Muscle layer of duodenum (tissue), 2 donors: ENCODE measurements around the gene VASP.

Experiments
- H3K27ac ChIP-seq: one replicate; pipeline ENCODE4 v1.7.0; 2013; ENCODE audit warnings: mild to moderate bottlenecking, low read length
- H3K27me3 ChIP-seq: one replicate; pipeline ENCODE4 v1.7.0; 2013; ENCODE audit warnings: low read depth, mild to moderate bottlenecking, control low read depth, low read length
- H3K36me3 ChIP-seq, 2 donors: one replicate each; pipeline ENCODE4 v1.7.0; 2013; ENCODE audit warnings: low read length in 2 of 2, control low read depth in 1 of 2, mild to moderate bottlenecking in 1 of 2; ENCODE audit not compliant: insufficient read depth in 2 of 2, control insufficient read depth in 1 of 2
- H3K4me1 ChIP-seq, 2 donors: one replicate each; pipeline ENCODE4 v1.7.0; 2013; ENCODE audit warnings: low read length in 2 of 2, mild to moderate bottlenecking in 2 of 2, control low read depth in 1 of 2, moderate library complexity in 1 of 2; ENCODE audit not compliant: insufficient read depth in 2 of 2, control insufficient read depth in 1 of 2
- H3K4me3 ChIP-seq, 2 donors: one replicate each; pipeline ENCODE4 v1.7.0; 2013; ENCODE audit warnings: low read length in 2 of 2, low read depth in 1 of 2, mild to moderate bottlenecking in 1 of 2
- H3K9me3 ChIP-seq, 2 donors: one replicate each; pipeline ENCODE4 v1.7.0; 2013; ENCODE audit warnings: low read length in 2 of 2, control low read depth in 1 of 2, mild to moderate bottlenecking in 1 of 2; ENCODE audit not compliant: control insufficient read depth in 1 of 2
- donor health status: healthy.

The VASP gene

DNA sequence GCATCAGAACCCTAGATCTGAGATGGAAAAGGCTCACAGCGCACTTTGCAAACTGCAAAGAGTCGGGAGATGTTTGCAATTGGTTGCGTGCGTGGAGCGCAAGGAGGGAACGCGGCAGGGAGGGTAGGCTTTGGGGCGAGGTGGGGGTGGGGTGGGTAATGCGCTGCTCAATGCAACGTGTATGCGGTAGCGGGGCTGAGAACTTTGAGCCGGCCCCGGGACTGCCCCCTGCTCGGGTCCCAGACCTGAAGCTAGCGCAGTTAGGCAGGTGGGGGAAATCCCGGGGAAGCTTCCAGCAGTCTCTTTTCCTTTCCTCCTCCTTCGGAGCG, 38.5 kb upstream of the VASP start:
- peak overlapping the region; percentile 92 to 95 for H3K4me3 ChIP-seq
- H3K9me3 ChIP-seq: no peaks in the 10 kb centered on the region
- H3K4me1 ChIP-seq: peaks cover 0 to 26% of the 10 kb centered on the region in 2 donors
- H3K27me3 ChIP-seq: no peaks in the 10 kb centered on the region
- H3K27ac ChIP-seq: peak overlapping the region; percentile 90
- H3K36me3 ChIP-seq: peaks cover 15 to 24% of the 10 kb centered on the region in 2 donors

DNA sequence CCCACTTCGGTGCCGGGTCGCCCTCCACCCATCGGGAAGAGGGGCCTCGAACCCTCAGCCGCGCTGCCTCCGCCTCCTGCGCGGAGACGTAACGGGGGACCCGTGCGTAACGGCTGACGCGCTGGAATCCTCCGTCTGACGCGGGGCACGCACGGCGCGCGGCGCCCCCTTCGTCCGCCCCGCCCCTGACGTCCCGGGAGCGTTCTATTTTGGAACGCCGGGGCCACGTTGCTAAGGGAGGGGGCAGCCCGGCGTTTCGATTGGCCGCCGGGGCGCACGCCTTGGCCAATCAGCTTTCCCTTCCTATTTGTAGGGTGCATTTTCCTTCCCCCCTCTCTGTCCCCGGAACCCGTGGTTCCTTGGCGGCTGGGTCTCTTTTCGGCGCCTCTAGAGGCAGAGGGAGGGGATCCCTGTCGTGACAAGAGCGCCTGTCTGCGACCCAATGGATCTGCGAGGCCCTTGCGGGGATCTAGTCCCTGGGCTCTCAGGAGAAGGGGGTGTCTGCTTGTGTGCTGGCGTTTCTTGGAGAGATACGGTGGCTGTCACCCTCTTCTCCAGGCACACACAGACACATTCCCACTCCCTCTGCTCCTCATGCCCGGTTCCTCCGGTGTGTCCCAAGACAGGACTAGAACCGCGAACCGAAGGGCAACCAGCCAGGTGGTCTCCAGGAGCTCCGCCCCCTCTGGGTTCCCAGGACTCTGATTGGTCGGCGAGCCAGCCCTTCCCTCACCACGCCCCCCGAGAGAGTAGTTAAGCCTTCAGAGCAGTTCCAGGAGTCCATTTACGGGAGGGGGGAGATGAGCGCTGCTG, 37.9 kb upstream of the VASP start:
- H3K9me3 ChIP-seq: no peaks in the 10 kb centered on the region
- peaks cover 15 to 24% of the 10 kb centered on the region in 2 donors for H3K36me3 ChIP-seq
- H3K4me3 ChIP-seq: peak overlapping the region; percentile 92 to 95
- H3K4me1 ChIP-seq: peaks cover 0 to 26% of the 10 kb centered on the region in 2 donors
- peak overlapping the region; percentile 95 for H3K27ac ChIP-seq
- no peaks in the 10 kb centered on the region for H3K27me3 ChIP-seq

DNA sequence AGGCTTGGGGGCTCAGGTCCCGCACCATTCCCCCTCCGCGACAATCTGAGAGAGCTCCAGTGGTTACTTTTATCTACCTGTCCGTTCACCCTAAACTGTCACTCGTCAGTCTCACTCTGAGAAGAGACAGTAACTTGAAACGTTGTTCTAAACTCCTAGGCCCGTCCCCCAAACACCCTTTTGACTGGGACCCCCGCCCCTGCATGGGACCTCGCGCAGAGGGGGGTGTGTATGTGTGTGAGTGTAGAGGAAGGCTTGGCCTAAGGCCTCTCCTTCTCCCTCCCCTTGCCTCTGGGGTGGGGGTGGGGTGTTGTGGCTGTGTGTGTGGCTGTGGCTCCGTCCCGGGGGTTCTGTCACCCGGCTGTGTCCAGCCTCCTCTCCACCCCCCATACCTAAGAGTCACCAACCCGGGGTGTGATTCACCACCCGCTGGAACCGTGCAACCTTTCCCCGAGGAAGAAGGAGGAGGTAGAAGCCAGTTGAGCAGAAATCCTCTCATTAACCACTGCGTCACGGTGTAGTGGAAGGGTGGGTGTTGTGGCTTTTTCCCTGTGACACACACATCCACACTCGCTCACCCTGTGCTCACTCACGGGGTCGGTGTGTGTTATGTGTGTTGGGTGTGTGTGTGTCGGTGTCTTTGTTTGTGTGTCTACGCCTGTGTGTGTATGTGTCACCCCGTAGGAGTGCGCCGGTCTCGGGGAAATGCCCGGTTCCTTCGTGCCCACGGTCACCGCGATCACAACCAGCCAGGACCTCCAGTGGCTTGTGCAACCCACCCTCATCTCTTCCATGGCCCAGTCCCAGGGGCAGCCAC, 37.1 kb upstream of the VASP start:
- no peaks in the 10 kb centered on the region for H3K9me3 ChIP-seq
- H3K27ac ChIP-seq: peak overlapping the region; percentile 95
- peak overlapping the region; percentile 92 to 95 for H3K4me3 ChIP-seq
- no peaks in the 10 kb centered on the region for H3K27me3 ChIP-seq
- peaks cover 15 to 24% of the 10 kb centered on the region in 2 donors for H3K36me3 ChIP-seq
- H3K4me1 ChIP-seq: peaks cover 0 to 26% of the 10 kb centered on the region in 2 donors

DNA sequence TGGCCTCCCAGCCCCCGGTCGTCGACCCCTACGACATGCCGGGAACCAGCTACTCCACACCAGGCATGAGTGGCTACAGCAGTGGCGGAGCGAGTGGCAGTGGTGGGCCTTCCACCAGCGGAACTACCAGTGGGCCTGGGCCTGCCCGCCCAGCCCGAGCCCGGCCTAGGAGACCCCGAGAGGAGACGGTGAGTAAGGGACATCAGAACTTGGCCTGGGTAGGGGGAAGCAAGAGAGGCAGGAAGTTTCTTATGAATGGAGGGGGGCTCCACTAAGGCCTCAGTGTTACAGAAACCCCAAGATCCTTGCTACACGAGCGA, 36.6 kb upstream of the VASP start:
- peak overlapping the region; percentile 92 to 95 for H3K4me3 ChIP-seq
- H3K27ac ChIP-seq: no peak overlapping the region

DNA sequence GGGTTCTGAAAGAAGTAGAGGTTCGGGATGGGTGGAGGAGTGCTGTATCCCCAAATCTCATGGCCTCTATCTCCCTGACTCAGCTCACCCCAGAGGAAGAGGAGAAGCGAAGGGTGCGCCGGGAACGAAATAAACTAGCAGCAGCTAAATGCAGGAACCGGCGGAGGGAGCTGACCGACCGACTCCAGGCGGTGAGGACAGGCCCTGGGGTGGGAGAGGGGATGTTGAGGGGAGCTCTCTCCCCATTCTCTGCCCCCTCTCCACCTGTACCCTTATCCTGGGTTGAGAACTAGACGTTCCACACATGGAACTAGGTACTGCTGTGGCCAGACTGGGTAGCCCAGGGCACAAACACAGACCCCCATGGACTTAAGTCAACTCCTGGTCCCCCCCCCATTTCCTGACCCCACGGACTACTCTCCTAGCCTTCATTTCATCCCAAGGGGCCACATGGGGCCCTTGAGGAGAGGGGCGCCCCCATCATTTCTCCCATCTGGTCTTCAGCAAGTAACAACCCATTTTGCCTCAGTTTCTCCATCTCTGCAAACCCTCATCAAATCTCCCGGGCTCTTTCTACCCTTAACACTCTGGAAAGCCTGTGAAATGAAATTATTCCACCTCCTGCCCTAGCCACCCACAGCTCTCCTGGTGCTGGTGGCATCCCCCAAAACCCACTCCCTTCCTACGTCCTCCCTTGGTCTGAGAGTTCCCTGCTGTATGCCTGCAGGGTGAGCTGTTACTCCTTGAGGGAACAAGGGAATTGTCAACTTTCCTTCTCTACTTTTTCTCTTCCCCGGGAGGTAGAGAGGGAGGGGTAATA, 36.0 kb upstream of the VASP start:
- Histone ChIP-seq H3K27ac (no peak overlapping the region), H3K4me1 (peaks cover 0 to 26% of the 10 kb centered on the region in 2 donors), H3K4me3 (peak overlapping the region; percentile 92 to 95), H3K27me3 (no peaks in the 10 kb centered on the region), H3K36me3 (peaks cover 15 to 24% of the 10 kb centered on the region in 2 donors), H3K9me3 (no peaks in the 10 kb centered on the region)

More for the DNA sequence above, 36.6 kb upstream of the VASP start:
- H3K36me3 ChIP-seq: peaks cover 15 to 24% of the 10 kb centered on the region in 2 donors
- H3K27me3 ChIP-seq: no peaks in the 10 kb centered on the region
- no peaks in the 10 kb centered on the region for H3K9me3 ChIP-seq
- H3K4me1 ChIP-seq: peaks cover 0 to 26% of the 10 kb centered on the region in 2 donors

DNA sequence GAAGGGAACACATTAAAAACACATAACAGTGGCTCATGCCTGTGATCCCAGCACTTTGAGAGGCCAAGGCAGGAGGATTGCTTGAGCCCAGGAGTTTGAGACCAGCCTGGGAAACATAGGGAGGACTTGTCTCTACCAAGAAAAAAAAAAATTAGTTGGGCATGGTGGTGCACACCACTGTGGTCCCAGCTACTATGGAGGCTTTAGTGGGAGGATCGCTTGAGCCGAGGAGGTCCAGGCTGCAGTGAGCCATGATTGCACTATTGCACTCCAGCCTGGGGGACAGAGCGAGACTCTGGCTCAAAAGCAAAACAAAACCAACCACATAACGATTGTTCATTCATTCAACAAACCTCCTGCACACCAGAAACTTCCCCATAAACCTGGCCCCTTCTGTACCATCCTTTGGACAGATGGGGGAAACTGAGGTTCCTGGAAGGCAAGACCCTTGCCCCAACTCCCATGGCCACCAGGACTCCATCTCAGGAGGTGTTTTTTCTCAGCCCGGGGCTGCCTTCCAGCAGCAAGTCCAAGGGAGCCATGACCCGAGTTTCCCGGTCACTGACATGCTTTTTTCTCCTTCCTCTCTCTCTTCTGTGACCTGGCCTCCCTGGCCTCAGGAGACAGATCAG, 35.2 kb upstream of the VASP start:
- H3K27me3 ChIP-seq: no peaks in the 10 kb centered on the region
- H3K36me3 ChIP-seq: peaks cover 15 to 24% of the 10 kb centered on the region in 2 donors
- H3K9me3 ChIP-seq: no peaks in the 10 kb centered on the region
- H3K4me1 ChIP-seq: peaks cover 0 to 24% of the 10 kb centered on the region in 2 donors
- no peak overlapping the region for H3K27ac ChIP-seq
- H3K4me3 ChIP-seq: no peak overlapping the region

DNA sequence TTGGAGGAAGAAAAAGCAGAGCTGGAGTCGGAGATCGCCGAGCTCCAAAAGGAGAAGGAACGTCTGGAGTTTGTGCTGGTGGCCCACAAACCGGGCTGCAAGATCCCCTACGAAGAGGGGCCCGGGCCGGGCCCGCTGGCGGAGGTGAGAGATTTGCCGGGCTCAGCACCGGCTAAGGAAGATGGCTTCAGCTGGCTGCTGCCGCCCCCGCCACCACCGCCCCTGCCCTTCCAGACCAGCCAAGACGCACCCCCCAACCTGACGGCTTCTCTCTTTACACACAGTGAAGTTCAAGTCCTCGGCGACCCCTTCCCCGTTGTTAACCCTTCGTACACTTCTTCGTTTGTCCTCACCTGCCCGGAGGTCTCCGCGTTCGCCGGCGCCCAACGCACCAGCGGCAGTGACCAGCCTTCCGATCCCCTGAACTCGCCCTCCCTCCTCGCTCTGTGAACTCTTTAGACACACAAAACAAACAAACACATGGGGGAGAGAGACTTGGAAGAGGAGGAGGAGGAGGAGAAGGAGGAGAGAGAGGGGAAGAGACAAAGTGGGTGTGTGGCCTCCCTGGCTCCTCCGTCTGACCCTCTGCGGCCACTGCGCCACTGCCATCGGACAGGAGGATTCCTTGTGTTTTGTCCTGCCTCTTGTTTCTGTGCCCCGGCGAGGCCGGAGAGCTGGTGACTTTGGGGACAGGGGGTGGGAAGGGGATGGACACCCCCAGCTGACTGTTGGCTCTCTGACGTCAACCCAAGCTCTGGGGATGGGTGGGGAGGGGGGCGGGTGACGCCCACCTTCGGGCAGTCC, 34.5 kb upstream of the VASP start:
- Histone ChIP-seq H3K9me3 (no peaks in the 10 kb centered on the region), H3K27ac (no peak overlapping the region), H3K4me1 (peaks cover 0 to 20% of the 10 kb centered on the region in 2 donors), H3K36me3 (peaks cover 12 to 24% of the 10 kb centered on the region in 2 donors), H3K4me3 (no peak overlapping the region), H3K27me3 (no peaks in the 10 kb centered on the region)

DNA sequence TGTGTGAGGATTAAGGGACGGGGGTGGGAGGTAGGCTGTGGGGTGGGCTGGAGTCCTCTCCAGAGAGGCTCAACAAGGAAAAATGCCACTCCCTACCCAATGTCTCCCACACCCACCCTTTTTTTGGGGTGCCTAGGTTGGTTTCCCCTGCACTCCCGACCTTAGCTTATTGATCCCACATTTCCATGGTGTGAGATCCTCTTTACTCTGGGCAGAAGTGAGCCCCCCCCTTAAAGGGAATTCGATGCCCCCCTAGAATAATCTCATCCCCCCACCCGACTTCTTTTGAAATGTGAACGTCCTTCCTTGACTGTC, 34.0 kb upstream of the VASP start:
- no peaks in the 10 kb centered on the region for H3K27me3 ChIP-seq
- no peaks in the 10 kb centered on the region for H3K9me3 ChIP-seq
- peaks cover 4 to 24% of the 10 kb centered on the region in 2 donors for H3K4me1 ChIP-seq
- H3K27ac ChIP-seq: no peak overlapping the region
- H3K4me3 ChIP-seq: no peak overlapping the region
- peaks cover 12 to 24% of the 10 kb centered on the region in 2 donors for H3K36me3 ChIP-seq

DNA sequence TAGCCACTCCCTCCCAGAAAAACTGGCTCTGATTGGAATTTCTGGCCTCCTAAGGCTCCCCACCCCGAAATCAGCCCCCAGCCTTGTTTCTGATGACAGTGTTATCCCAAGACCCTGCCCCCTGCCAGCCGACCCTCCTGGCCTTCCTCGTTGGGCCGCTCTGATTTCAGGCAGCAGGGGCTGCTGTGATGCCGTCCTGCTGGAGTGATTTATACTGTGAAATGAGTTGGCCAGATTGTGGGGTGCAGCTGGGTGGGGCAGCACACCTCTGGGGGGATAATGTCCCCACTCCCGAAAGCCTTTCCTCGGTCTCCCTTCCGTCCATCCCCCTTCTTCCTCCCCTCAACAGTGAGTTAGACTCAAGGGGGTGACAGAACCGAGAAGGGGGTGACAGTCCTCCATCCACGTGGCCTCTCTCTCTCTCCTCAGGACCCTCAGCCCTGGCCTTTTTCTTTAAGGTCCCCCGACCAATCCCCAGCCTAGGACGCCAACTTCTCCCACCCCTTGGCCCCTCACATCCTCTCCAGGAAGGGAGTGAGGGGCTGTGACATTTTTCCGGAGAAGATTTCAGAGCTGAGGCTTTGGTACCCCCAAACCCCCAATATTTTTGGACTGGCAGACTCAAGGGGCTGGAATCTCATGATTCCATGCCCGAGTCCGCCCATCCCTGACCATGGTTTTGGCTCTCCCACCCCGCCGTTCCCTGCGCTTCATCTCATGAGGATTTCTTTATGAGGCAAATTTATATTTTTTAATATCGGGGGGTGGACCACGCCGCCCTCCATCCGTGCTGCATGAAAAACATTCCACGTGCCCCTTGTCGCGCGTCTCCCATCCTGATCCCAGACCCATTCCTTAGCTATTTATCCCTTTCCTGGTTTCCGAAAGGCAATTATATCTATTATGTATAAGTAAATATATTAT, 33.3 kb upstream of the VASP start:
- Histone ChIP-seq H3K4me1 (peaks cover 4 to 21% of the 10 kb centered on the region in 2 donors), H3K36me3 (peaks cover 18 to 24% of the 10 kb centered on the region in 2 donors), H3K27ac (no peak overlapping the region), H3K9me3 (no peaks in the 10 kb centered on the region), H3K4me3 (no peak overlapping the region), H3K27me3 (no peaks in the 10 kb centered on the region)
